Activated B cell treated with CpG ODN at 0.5 μM for 24 hours (primary cell): ENCODE results near the gene FBXO9. TPM values are rescaled to one million over a fixed set of nuclear protein-coding genes. Genes with fewer than 3 reads are reported as not detected.

Experiments
- ATAC-seq: fragments of 200-7000 bp; cut with Tn5 transposase; one replicate; pipeline ENCODE4 v1.10.0; 2021; ENCODE audit warnings: low read depth, mild to moderate bottlenecking, moderate library complexity
- CTCF ChIA-PET: fragments of 350-600 bp; sonication (Branson Sonifier 250); formaldehyde crosslinking; loops from one replicate; lab custom pipeline; 2021; ENCODE audit warnings: antibody characterized with exemption; lab: Charles Lee
- POLR2A ChIA-PET: fragments of 350-600 bp; sonication (Branson Sonifier 250); formaldehyde crosslinking; loops from one replicate; lab custom pipeline; 2021; ENCODE audit warnings: antibody characterized with exemption; lab: Charles Lee
- DNase-seq: peaks from one replicate; pipeline ENCODE4 v3.0.0; 2022
- H3K27ac Mint-ChIP-seq: one replicate; pipeline ENCODE4 v1.8.0; 2020; ENCODE audit warnings: mixed read lengths
- H3K27me3 Mint-ChIP-seq: one replicate; pipeline ENCODE4 v1.8.0; 2021; ENCODE audit warnings: mixed read lengths
- H3K36me3 Mint-ChIP-seq: one replicate; pipeline ENCODE4 v1.8.0; 2021; ENCODE audit warnings: low read depth, mixed read lengths
- H3K4me1 Mint-ChIP-seq: one replicate; pipeline ENCODE4 v1.8.0; 2021; ENCODE audit warnings: mixed read lengths
- H3K4me3 Mint-ChIP-seq: one replicate; pipeline ENCODE4 v1.8.0; 2020; ENCODE audit warnings: mild to moderate bottlenecking, mixed read lengths
- H3K9me3 Mint-ChIP-seq: one replicate; pipeline ENCODE4 v1.8.0; 2020; ENCODE audit warnings: mixed read lengths
- intact Hi-C: fragments of 100-400 bp; cut with micrococcal nuclease; formaldehyde crosslinking; loops from one replicate; pipeline ENCODE4 v1.15.1; 2024
- total RNA-seq: library from RNA; stranded (reverse); gene quantifications from 2 replicates; pipeline ENCODE4 v1.2.3, GENCODE V29; 2022
- TF ChIP-seq, protein P1 (sequence below): fragments of 200-600 bp; IDR thresholded peaks from one replicate; pipeline ENCODE4 v1.8.0; 2022; ENCODE audit warnings: antibody characterized with exemption, mild to moderate bottlenecking

The FBXO9 gene
- total RNA-seq, 1 donor from 2014 or later: 62.1 TPM

DNA sequence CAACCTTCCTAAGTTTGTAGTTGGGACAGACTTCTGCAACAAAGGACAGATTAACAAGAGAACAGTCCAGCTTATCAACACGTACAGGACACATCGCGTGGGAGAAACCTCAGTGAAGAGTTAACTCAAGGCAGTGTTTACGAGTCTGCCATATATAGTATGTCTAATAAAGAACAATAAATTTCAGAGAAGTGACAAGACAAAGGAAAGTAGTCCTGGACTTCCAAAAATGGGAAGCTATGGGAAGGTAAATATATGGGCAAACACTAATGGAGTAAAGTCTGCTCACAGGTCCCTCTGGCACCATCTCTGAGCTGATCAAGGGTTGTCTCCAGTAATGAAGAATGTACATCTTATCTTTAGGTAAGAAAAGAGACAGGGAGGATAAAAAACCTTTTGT is 48.5 kb downstream of the FBXO9 start:
- H3K27ac Mint-ChIP-seq: no peak overlapping the region
- no peaks in the 10 kb centered on the region for H3K27me3 Mint-ChIP-seq
- no peaks in the 10 kb centered on the region for H3K36me3 Mint-ChIP-seq
- H3K9me3 Mint-ChIP-seq: peaks cover 2% of the 10 kb centered on the region
- intact Hi-C loops: no loop called here
- H3K4me3 Mint-ChIP-seq: no peak overlapping the region
- DNase-seq (no peak), ATAC-seq (no peak)
- ChIA-PET POLR2A (no interaction called here), CTCF (no interaction called here)
- no peaks in the 10 kb centered on the region for H3K4me1 Mint-ChIP-seq
- TF ChIP-seq, protein P1, sequence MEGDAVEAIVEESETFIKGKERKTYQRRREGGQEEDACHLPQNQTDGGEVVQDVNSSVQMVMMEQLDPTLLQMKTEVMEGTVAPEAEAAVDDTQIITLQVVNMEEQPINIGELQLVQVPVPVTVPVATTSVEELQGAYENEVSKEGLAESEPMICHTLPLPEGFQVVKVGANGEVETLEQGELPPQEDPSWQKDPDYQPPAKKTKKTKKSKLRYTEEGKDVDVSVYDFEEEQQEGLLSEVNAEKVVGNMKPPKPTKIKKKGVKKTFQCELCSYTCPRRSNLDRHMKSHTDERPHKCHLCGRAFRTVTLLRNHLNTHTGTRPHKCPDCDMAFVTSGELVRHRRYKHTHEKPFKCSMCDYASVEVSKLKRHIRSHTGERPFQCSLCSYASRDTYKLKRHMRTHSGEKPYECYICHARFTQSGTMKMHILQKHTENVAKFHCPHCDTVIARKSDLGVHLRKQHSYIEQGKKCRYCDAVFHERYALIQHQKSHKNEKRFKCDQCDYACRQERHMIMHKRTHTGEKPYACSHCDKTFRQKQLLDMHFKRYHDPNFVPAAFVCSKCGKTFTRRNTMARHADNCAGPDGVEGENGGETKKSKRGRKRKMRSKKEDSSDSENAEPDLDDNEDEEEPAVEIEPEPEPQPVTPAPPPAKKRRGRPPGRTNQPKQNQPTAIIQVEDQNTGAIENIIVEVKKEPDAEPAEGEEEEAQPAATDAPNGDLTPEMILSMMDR: no peak

DNA sequence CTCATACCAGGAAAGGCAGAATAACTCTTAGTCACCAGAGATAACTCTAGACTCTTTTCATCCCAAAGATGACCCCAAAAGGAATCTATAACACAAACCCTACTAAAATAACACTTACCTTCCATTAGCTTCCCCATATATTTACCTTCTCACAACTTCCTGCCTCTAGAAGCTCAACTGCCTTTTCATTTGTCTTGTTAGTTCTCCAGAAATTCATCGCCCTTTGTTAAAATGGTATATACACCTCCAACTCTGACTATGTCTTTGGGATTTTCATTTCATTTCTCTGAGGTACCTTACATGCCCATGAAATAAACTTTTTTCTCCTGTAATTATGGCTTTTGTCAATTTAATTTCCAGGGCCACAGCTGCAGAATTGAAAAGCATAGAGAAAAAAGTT is 49.9 kb downstream of the FBXO9 start:
- ChIA-PET POLR2A (no interaction called here), CTCF (no interaction called here)
- Mint-ChIP-seq H3K9me3 (peaks cover 2% of the 10 kb centered on the region), H3K36me3 (no peaks in the 10 kb centered on the region), H3K27ac (no peak overlapping the region), H3K4me3 (no peak overlapping the region), H3K27me3 (no peaks in the 10 kb centered on the region), H3K4me1 (no peaks in the 10 kb centered on the region)
- intact Hi-C loops: no loop called here
- TF ChIP-seq, protein P1: no peak
- ATAC-seq (no peak), DNase-seq (no peak)

DNA sequence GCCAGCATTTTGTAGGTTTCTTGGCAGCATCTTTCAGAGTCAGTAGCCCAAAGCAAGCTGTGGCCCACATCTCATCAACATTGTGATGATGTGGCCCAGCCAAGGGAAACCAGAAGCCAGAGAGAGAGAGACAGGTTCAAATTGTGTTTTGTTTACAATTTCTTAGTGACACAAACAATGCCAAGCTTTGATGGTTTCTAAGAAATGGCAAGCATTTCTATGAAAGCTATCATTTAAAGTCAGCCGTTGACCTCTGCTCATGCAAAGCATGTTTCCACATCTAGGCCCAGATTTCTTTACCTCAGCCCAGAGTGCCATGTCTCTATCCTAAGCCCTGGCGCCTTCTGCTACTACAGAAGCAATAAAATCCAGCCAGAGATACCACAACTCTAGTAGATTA is 50.5 kb downstream of the FBXO9 start:
- CTCF ChIA-PET: no interaction called here
- H3K4me3 Mint-ChIP-seq: no peak overlapping the region
- peaks cover 2% of the 10 kb centered on the region for H3K9me3 Mint-ChIP-seq
- H3K4me1 Mint-ChIP-seq: no peaks in the 10 kb centered on the region
- POLR2A ChIA-PET: no interaction called here
- H3K27ac Mint-ChIP-seq: no peak overlapping the region
- no peaks in the 10 kb centered on the region for H3K27me3 Mint-ChIP-seq
- H3K36me3 Mint-ChIP-seq: no peaks in the 10 kb centered on the region
- TF ChIP-seq, protein P1: no peak
- intact Hi-C loops: no loop called here
- ATAC-seq: no peak
- DNase-seq: no peak

DNA sequence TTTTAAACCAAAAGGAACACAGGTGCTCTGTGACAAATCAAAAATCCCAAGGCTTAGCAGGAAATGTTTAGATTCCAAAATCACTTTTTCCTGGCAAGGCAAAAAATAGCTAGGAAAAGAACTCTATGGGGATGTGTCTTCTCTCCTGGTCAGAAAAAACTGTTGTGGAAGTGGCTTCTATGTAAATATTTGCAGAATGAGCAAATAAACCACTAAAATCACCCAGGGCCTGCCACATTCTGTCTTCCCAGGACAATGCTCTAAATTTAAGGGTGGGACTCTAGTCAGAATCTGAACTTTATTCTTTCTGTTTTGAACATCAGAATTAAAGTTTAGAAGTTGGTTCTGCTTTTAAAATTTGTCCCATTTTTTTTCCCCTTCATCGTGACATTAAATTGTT is 54.1 kb downstream of the FBXO9 start:
- Mint-ChIP-seq H3K4me3 (no peak overlapping the region), H3K27ac (no peak overlapping the region), H3K4me1 (no peaks in the 10 kb centered on the region), H3K36me3 (no peaks in the 10 kb centered on the region), H3K27me3 (no peaks in the 10 kb centered on the region), H3K9me3 (peaks cover 2% of the 10 kb centered on the region)
- DNase-seq (no peak), ATAC-seq (no peak)
- intact Hi-C loops: no loop called here
- TF ChIP-seq, protein P1: no peak
- ChIA-PET CTCF (no interaction called here), POLR2A (interaction anchor here (0.5 kb wide), 1 partner anchor 219 kb away, joined by 7 read pairs; no protein-coding TSS in a partner anchor)

DNA sequence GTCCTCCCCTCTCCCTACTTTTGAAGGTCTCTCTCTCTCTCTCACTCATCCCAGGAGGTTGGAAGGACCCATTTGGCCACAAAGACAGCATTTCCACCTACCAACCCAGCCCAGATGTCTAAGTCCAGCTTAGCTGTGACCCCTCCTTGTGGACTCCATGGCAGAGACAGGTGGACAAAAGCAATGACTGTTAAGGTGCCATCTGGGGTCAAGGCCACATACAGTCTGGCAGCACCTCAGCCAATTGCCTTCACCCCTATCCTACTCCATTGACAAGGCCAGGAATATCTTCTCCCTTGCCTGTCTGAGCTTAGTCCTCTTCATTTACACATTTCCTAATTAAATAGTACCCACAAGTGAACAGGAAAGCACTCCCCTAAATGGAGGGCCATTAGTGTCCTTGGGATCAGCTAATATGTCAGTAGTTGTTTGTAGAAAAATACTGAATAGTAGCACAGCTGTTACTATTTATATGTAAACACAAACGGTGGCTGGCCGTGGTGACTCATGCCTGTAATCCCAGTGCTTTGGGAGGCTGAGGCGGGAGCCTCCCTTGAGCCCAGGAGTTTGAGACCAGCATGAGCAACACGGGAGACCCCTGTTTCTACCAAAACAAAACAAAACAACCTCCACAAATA is 54.7 kb downstream of the FBXO9 start:
- no peak overlapping the region for H3K27ac Mint-ChIP-seq
- no peak for ATAC-seq
- peaks cover 2% of the 10 kb centered on the region for H3K9me3 Mint-ChIP-seq
- TF ChIP-seq, protein P1: no peak
- H3K27me3 Mint-ChIP-seq: no peaks in the 10 kb centered on the region
- H3K4me1 Mint-ChIP-seq: no peaks in the 10 kb centered on the region
- intact Hi-C loops: no loop called here
- no peak overlapping the region for H3K4me3 Mint-ChIP-seq
- no peaks in the 10 kb centered on the region for H3K36me3 Mint-ChIP-seq
- CTCF ChIA-PET: no interaction called here
- POLR2A ChIA-PET: interaction anchor here (0.5 kb wide), 1 partner anchor 220 kb away, joined by 7 read pairs; no protein-coding TSS in a partner anchor
- DNase-seq: no peak
